Tibial nerve (tissue), 3 donors: ENCODE data around the gene CDH24.

ENCODE experiments used
- CTCF ChIP-seq, 5 experiments: fragments of 200-600 bp in 3 of 5; fragments of 450-650 bp in 2 of 5; sonication (generic) in 3 of 5; IDR thresholded peaks; one replicate each; pipeline ENCODE4 v1.5.1; 2016 to 2019; ENCODE audit warnings: antibody characterized with exemption in 5 of 5, mild to moderate bottlenecking in 3 of 5, moderate library complexity in 2 of 5
- POLR2A ChIP-seq, 2 donors: fragments of 450-650 bp; IDR thresholded peaks; one replicate each; pipeline ENCODE4 v1.6.1; 2017; ENCODE audit warnings: antibody characterized with exemption in 2 of 2, mild to moderate bottlenecking in 2 of 2, moderate library complexity in 2 of 2

- no peak for TF ChIP-seq POLR2A (IDR thresholded peaks at IDR 0.05)
- TF ChIP-seq CTCF (IDR thresholded peaks at IDR 0.05) = no peak
Measured at GRCh38 chr14:23103581-23103980, 46.3 kb upstream of the CDH24 start.
